Measurements from ENCODE around the gene ST8SIA6.

ST8SIA6 gene

DNA sequence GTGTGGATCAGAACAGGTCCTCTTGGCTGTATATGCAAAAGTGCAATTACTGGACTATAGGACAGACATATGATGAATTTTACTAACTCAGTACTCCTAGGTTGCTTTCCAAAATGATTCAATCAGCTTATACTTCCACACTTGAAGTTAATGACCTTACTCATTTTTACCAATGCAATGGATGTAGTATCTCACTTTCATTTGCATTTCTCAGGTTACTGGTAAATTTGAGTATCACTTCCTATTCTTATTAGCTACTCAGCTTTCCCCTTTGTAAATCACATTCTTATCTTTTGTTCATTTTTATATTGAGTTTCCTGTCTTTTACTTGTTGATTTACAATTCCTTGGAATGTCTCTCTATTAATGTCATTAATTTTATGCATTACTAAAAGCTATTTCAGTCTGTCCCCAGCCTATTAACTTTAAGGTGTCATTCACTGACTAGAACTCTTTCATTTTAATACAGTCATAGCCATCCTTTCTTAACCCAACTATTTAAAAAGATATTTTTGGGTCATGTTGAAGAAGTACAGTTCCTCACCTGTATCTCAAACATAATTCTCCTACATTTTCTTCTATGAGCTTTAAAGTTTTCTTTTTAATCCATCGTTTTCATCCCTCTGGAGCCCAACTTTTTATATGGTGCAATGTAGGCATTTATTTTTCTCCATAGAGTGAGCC lies 137.8 kb downstream of the ST8SIA6 start:
- TF ChIP-seq, protein P1, sequence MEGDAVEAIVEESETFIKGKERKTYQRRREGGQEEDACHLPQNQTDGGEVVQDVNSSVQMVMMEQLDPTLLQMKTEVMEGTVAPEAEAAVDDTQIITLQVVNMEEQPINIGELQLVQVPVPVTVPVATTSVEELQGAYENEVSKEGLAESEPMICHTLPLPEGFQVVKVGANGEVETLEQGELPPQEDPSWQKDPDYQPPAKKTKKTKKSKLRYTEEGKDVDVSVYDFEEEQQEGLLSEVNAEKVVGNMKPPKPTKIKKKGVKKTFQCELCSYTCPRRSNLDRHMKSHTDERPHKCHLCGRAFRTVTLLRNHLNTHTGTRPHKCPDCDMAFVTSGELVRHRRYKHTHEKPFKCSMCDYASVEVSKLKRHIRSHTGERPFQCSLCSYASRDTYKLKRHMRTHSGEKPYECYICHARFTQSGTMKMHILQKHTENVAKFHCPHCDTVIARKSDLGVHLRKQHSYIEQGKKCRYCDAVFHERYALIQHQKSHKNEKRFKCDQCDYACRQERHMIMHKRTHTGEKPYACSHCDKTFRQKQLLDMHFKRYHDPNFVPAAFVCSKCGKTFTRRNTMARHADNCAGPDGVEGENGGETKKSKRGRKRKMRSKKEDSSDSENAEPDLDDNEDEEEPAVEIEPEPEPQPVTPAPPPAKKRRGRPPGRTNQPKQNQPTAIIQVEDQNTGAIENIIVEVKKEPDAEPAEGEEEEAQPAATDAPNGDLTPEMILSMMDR (IDR thresholded peaks at IDR 0.05; ENCODE audit: extremely low read depth, insufficient read depth, missing control alignments): no peak
- no peak for DNase-seq (ENCODE audit: low spot score)
- in situ Hi-C loops (cut with MboI; ENCODE audit: low pct_unique_long_range_greater_than_20kb, low sequenced_read_pairs, unreplicated experiment): no loop called here

DNA sequence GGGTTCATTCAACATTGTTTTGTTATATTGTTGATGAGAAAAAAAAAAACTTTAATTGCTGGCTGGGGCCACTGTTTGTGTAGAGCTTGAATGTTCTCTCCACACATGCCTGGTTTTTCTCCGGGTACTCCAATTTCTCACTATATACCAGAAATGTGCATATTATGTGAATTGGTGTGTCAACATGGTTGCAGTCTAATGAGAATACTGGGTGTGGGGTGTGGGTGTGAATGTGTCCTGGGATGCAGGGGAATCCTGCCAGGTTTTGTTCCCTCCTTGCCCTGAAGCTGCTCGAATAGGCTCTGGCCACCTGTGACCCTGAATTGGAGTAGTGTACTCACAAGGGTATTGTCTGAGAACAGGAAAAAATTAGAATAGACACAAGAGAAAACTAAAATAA lies 145.0 kb downstream of the ST8SIA6 start:
- TF ChIP-seq, protein P1 (IDR thresholded peaks at IDR 0.05; ENCODE audit: extremely low read depth, insufficient read depth, missing control alignments): no peak
- DNase-seq (ENCODE audit: low spot score): no peak
- in situ Hi-C loops (cut with MboI; ENCODE audit: low pct_unique_long_range_greater_than_20kb, low sequenced_read_pairs, unreplicated experiment): no loop called here

DNA sequence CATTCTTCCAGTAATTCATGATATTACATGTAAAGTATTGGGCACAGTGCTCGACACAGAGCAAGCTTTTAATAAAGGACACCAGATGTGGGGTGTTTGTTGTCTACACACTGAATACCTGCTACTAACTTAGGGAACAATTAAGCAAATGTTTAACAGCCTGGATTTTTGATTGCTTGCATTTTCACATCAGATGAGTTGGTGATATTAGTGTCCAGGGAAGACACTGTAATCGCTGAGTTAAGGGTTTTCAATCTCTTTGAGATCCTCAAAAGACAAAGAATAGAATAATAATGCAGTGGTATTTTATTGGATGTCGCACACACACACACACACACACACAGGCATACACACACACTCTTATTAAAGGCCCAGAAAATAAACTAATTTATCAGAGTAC lies 147.3 kb downstream of the ST8SIA6 start:
- TF ChIP-seq, protein P1 (IDR thresholded peaks at IDR 0.05; ENCODE audit: extremely low read depth, insufficient read depth, missing control alignments): no peak
- in situ Hi-C loops (cut with MboI; ENCODE audit: low pct_unique_long_range_greater_than_20kb, low sequenced_read_pairs, unreplicated experiment): no loop called here
- no peak for DNase-seq (ENCODE audit: low spot score)

DNA sequence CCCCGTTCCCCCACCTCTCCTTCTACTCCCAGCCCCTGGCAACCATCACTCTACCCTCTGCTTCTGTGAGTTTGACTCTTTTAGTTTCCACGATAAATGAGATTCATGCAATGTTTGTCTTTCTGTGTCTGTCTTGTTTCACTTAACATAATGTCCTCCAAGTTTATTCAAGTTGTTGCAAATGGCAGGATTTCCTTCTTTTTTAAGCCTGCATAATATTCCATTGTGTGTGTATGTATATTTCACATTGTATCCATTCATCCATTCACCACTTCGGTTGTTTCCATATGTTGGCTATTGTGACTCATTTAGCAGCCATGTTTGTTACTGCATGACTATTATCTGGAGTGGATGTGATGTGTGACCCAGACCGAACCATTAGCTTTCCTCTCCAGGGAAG lies 162.0 kb downstream of the ST8SIA6 start:
- in situ Hi-C loops (cut with MboI; ENCODE audit: low pct_unique_long_range_greater_than_20kb, low sequenced_read_pairs, unreplicated experiment): no loop called here
- no peak for DNase-seq (ENCODE audit: low spot score)
- TF ChIP-seq, protein P1 (IDR thresholded peaks at IDR 0.05; ENCODE audit: extremely low read depth, insufficient read depth, missing control alignments): no peak

DNA sequence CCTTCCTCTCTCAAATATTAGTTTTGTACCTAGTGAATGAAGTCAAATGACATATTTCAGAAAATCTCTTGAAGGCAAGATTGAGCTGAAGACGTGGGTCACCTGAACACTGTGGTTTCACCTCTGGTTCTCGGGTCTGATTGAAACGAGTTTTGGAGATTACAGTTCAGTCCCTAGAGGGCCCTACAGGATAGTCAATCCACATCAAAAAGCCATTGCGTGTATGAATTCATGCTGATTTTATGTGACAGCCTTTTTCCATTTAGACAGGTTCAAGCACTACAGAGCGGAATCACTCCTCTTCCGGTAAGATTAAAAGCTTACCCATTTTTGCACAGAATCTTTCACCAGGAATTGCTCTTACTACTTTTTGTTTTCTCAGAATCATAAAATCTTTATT lies 164.2 kb downstream of the ST8SIA6 start:
- in situ Hi-C loops (cut with MboI; ENCODE audit: low pct_unique_long_range_greater_than_20kb, low sequenced_read_pairs, unreplicated experiment): no loop called here
- TF ChIP-seq, protein P1 (IDR thresholded peaks at IDR 0.05; ENCODE audit: extremely low read depth, insufficient read depth, missing control alignments): no peak
- DNase-seq (ENCODE audit: low spot score): peak; percentile 16

DNA sequence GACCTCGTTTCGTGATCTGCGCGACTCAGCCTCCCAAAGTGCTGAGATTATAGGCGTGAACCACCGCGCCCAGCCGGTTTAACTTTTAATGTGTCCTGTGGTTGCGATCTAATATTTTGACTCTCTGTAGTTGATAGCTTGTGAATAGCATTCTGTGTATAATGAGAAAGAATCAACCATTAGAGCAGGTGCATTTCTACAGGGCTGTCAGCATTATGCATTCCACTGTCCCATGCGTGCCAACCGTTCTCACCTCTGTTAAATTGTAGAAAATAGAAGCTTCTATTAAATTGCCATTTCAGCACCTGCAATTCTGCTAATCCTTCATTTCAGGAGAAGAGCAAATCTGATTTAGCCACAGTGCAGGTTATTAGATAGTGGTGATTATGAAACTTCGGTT lies 164.6 kb downstream of the ST8SIA6 start:
- in situ Hi-C loops (cut with MboI; ENCODE audit: low pct_unique_long_range_greater_than_20kb, low sequenced_read_pairs, unreplicated experiment): no loop called here
- TF ChIP-seq, protein P1 (IDR thresholded peaks at IDR 0.05; ENCODE audit: extremely low read depth, insufficient read depth, missing control alignments): no peak
- no peak for DNase-seq (ENCODE audit: low spot score)
